GM19372 (cell line): ENCODE measurements around the gene CENPP.

Source experiments
- ATAC-seq: cut with Tn5 transposase; IDR thresholded peaks from one replicate; pipeline ENCODE4 v1.9.1; 2021; ENCODE audit warnings: mild to moderate bottlenecking, low read depth, moderate library complexity; ENCODE audit not compliant: unreplicated experiment

The CENPP gene

DNA sequence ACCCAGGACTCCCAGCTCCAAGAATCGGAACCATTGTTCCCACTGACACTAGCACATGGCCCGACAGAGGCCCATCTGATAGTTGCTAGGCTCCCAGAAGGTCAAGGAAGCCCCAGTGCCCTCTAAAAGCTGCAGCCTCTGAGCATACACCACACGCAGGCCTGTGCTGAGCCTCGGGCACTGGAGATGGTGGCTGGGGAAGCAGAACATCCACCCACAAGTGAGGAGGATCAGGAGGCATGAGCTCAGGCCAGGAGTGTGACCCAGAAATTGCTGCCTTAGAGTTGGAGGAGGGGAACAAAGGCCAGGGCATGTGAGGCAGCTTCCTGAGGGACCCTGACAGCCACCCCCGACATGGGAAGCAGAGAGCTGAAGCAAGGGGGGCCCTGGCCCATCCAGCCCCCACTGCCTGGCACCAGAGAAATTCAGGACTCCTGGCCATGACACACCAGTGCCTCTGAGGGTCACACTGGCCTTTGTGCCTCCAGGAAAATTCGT lies 322.8 kb downstream of the CENPP start:
- ATAC-seq = no peak

DNA sequence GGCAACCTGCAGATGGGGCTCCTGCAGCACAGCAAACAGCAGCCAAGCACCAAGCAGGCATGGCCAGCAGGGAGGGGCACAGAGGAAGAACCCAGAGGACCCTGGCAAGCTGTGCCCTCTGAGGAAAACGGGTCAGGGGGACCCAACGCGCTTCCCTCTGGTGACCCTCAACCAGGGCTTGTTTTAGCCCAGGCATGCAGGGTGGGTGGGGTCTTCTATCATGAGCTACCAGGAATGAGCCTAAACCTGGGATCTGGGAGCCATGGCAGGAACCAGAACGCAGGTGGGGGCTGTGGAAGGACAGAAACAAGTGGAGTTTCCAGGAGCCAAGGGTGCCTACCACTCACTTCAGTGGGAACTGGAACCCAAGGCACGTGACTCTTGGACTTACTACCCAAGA lies 323.3 kb downstream of the CENPP start:
- ATAC-seq = no peak

DNA sequence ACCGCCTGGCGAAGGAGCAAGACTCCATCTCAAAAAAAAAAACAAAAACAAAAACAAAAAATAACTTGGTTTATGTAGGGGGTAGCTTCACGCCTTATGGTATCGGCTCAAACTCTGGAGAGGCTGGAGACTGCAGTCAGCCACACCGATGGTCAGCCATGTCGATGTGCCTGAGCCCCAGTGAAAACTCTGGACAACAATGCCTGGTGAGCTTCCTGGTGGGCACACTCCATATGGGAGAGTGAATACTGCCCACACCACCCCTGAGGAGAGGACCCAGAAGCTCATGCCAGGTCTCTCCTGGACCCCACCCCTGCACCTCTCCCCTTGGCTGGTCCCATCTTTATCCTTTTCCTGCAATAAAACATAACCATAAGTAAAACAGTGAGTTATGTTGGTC lies 324.5 kb downstream of the CENPP start:
- ATAC-seq = no peak

DNA sequence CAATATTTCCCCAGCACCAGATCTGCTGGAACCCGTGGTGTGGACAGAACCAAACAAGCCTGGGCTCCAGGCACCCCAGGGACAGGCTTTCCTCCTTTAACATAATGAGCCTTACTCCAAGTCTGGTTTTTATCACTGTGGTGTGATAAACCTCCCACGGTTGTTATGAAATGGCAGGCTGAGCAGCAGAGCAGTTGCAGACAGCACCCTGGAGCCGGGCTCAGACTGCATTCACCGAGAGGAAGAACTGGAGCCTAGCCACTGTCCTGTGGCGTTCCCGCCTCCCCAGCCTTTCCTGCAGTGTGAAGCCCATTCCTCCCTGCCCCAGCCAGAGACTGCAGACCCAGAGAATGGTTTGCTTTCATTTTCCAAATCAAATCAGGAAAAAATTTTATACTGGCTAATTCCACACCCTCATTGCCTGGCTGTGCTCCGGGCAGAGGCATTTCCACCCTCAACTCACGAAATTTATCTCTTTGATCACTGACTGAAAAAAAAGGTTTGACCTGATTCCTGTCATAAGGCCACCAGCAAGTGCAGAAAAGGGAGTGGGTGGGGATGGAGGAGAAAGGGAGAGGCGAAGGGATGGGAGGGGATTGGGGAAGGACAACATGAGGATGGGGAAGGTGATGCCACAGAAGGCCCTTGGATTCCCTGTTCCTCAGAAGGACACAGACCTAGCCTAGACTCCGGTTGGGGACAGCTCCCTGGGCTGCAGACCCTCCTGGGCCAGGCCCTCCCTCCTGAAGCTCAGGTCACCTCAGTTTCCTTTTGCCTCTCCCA lies 325.3 kb downstream of the CENPP start:
- no peak for ATAC-seq

DNA sequence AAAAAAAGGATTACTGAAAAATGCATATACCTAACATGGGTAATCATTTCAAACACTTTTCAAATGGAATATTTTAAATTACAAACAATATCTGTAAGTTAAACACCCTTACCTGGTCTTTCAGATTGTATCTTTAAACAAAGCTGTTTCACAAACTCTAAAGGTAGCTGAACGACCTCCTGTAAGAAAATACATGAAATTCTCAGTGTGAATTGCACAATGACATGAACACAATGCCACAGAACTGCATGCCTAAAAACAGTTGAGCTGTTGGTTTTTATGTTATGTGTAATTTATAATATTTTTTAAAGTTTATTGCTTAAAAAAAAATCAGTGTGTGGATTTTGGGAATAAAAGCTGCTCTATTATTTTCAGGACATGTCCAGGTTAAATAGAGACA lies 326.7 kb downstream of the CENPP start:
- no peak for ATAC-seq

DNA sequence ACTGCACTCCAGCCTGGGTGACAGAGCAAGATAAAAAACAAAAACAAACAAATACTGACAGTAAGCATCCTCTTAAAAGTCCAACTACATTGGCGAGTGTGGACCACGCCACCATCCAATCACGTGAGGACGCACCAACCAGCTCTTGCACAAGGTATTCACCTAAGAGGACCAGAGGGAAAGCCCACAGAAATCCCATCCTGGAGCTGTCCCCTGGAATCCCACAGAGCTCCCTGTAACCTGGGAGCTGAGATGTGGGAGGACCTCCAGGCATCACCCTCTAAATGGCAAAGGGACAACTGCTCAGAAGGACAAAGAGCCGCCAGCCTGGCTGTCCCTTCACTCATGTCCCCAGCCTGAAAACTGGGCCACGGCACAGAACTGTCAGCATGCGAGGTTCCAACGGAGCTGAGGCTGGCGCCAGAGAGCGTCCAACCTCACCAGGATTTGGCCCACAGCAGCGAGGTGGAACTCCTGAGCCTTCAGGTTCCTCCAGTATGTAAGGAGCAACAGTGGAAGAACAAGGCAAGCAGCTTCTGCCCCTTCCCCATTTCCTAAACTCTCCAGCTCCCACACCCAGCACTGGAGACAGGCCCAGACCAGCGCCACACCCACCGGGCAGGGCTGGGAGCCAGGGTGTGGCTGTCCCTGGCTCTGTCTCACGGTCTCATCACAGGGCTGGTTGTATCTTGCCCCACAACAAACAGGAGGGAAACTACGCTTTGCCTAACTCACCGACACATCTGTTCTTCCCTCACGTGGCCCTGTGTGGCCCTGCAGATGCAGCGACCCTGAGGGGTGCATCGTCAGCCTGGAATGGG lies 328.9 kb downstream of the CENPP start:
- ATAC-seq = no peak

DNA sequence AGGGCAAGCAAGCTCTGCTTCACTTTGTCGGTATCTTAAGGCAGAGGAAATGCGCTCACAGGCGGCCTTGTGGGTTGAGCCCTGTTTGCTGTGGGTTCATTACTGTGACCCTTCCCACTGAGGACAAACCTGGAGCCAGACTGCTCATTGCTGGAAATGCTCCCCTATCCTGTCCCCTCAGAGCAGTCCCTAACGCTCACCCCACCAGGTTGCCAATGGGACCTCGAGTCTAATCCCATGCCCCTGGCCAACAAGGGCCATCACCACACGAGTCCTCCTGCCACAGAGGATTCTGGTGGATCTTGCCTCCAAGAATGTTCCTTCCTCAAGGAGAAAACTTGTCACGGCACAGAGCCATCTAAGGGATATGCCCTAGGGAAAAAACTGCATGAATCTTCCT lies 329.6 kb downstream of the CENPP start:
- no peak for ATAC-seq

DNA sequence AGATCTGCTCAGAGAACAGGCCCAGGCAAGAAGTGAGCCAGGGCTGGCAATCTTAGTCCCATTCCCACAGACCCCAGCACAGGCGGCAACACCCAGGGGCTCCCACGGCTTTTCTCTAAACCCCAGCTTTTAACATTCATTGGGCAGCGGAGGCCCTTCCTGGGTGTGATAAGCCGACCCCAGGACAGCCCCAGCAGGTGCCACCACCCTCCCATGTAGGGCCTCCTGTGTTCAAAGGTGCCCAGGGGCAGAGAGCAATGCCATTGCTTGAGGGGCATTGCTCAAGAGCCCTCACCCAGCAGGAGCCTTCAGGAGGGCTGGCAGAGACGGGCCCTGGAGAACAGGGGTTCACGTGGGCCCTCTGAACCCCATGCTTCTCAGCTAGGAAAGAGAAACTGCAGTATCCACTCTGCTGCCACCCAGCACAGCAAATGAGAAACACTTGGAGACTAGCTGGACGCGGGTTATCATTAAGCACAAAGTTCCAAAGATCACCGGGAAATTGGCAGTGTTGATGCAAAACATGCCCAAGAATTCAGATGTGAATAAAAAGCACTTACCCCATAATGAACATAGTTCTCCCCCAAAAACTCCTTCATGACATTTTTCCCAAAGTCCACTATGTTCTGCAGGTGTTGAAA lies 330.3 kb downstream of the CENPP start:
- no peak for ATAC-seq

DNA sequence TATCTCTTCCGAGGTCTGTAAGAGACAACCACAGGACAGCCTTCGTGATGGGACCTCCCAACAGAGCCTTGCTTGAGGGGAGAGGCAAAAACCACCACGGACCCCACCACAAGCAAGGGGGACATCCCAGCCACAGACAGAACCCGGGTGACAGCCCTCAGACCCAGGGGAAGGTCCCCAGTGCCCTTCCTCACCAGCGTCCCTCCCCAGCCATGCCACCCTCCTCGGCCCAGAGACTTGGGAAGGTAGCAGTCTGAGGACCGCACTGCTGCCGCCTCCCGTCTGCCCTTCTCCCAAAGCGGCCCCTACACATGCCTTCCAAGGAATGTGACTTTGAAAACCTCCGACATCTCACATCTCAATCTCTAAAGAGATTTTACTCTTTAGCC lies 330.8 kb downstream of the CENPP start:
- ATAC-seq = no peak

DNA sequence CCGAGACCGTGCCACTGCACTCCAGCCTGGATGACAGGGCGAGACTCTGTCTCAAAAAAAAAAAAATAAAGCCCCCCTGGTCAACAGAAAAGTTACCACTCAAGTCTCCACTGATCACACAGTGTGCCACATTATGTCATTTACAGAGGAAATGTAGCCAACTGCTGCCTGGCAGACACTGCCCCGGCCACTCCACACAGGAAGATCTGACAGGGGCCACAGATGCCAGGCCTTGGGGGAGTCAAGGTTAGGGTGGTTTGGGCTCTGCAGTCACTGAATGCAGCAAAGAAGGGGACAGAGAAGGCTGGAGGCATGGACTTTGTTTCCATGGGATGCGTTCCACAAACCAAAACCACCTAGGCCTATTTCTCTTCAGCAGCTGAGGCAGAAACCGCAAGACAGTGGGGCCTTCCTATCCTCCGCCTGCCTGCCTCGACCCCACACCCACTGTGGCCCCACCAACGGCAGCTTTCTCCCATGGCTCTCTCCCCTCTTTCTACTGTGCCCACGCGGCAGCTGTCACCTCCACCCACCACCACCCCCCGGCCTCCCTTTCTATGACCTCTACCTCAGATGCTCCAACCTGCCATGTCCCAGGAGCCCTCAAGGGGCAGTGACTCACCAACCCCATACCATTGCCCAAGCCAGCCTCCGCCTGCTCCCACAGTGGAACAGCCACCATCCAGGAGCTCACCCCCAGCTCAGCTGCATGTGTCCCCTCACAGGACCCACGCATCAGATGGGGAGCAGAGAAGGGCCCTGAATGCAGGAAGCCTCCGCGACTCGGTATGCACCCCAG lies 331.7 kb downstream of the CENPP start:
- ATAC-seq = no peak

DNA sequence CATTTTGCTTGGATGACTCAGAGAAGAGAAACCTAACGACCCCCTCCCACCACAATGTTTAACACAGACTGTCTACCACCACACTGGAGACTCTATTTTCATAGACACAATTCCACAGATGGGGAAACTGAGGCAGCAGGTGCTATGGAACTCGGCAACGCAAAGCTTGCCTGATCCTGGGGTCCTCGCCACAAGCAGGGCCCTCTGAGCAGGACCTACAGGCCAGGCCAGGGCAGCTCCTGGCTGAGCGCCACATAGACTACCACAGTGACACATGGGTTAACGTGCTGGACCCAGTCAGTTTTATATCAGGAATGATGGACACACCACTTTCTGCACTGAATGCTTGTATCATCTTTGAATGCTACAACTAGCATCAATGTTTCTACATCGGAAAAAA lies 332.4 kb downstream of the CENPP start:
- no peak for ATAC-seq

DNA sequence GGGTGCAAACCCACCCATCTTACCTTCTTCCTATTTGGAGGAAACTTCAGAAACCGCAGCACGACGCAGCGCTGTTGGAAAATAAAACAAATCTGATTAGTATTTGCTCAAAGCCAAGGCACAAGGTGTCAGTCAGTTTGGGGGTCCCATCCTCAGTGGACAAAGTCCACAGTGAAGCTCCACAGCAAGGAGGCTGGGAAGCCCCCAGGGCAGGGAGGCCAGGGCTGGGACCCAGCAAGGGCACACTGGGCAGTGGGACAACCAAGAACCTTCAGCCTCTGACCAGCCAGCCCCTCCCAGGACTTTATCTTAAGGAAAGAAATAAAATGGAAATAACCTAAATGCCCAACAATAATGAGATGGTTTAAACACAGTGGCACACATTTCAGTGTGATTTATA lies 332.9 kb downstream of the CENPP start:
- no peak for ATAC-seq

DNA sequence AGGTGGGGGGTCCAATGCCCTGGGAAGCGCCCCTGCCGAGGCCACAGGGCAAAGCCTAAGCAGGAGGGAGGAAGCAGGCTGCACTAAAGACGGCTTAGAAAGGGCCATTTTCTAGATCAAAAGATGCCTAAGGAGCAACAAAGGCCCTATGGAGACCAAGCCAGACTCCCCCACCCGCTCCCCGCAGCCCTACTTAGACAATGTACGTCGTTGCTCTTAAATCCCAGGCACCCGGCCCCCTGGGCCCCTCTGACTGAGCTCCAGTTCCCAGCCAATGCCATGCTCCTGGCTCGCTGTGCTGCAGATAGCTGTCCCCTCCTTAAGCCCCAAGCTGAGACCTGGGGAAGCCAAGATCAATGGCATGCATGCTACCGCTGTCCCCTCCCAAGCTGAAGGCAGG lies 333.8 kb downstream of the CENPP start:
- no peak for ATAC-seq

DNA sequence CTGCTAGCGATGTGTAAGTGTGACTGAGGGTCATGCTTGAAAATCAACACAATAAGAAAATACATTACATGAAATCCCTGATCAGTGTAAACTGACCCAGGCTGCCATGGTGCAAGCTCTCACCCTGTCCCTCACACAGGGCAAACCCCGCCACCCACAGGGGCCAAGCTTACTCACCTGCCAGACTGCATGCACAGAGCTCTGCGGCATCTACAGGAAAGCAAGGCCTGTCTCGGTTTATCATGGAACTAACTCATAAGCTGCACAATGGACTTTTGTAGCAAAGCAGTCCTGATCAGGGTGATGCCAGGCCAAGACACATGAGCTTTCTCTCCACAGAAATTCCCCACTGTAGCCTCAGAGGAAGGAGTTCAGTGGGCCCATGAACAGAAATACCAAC lies 334.5 kb downstream of the CENPP start:
- no peak for ATAC-seq

DNA sequence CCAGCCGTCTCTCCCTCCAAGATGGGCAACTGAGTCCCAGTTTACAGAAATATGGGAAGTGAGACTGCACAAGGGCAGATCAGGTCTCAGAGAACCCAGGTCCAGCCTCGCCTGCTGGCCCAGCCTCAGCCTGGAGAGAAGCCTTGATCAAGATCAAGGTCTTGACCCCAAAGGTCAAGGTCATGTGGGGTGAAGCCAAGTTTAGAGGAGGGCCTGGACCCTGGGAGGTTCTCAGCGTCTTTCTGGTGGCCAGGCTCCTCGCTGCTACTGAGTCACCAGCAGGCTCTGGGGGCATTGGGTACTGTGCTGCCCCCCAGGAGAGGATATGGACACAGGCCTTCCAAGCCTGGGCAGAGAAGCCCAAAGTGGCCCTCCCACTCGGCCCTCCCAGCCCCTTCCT lies 335.4 kb downstream of the CENPP start:
- ATAC-seq = no peak

DNA sequence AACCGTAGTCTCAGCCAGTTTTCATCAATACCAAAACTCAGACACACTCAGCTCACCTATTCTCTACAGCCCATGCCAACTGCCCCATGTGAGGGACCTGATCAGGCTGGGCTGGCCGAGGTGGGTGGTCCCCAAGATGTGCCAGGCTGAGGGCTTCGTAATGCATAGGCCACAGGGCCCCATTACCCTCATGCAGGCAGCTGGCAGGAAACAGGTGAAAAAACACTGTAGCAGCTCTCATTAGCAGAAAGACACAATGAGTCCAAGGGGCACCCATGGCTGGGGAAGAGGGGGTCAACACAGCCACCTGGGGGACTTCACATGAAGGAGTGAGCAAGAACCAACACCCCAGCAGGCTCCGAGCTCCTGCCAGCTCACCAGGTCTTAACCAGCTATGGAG lies 336.0 kb downstream of the CENPP start:
- no peak for ATAC-seq

DNA sequence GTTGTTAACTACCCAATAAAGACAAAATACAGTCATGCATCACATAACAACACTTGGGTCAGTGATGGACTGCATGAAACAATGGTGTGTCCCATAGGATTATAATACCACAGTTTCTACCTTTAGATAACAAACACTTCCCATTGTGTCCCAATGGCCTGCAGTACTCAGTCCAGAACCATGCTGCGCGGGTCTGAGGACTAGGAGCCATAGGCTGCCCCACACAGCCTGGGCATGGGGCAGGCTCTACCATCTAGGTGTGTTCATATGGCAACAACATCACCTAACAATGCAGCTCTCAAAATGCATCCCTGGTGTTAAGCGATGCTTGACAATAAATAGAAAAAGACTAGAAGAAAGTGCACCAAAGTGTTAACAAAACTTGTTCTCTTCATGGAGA lies 337.4 kb downstream of the CENPP start:
- ATAC-seq = no peak

DNA sequence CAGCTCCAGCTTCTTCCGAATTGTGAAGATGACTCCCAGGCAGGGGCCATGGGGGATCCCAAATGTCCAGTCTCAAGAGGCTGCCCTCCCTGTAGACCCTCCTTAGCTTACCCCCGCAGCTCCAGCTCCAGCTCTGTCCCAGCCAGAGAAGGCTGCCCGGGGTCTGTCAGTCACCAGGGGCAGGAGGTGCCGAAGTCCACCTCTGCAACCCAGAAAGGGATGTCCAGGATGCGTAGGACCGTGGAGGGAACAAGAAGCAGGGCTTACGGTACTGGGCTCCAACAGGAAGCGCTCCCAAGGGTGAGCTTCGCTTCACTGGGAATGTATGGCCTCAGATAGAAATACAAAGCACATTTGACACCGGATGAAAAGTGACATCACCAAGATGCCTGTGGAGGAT lies 338.2 kb downstream of the CENPP start:
- no peak for ATAC-seq

DNA sequence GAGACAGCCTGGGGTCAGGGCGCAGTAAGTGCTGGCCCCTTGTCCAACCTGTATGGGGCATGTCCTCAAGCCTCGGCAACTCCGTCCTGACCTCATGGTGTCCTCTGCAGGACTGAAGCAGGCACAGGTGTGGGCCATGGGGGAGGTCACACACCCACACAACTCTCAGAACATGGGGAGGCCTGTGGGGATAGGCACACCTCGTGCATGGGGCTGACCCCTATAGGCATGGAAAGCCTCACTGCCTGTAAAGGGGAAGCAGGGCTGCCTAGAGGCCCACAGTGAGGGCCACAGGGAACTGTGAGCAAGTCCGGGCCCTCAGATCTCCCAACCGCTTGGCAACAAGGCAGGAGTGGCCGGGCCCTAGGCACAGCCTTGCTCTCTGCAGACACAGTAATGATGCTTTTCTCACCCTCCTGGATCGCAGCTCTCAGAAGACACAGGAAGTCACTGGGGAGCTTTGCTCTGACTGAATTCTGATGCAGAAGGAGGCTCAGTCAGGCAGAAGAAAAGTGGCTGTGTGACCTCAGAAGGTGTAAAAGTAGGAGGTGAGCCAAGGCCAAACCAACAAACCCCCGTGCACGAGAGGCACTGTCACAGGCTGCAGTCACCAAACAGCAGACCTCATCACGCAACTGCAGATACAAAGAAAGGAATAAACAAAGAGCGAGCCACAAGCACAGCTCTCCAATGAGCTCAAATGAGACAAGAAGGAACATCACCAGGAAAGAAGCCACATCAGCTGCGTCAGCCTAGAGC lies 338.8 kb downstream of the CENPP start:
- ATAC-seq = no peak

DNA sequence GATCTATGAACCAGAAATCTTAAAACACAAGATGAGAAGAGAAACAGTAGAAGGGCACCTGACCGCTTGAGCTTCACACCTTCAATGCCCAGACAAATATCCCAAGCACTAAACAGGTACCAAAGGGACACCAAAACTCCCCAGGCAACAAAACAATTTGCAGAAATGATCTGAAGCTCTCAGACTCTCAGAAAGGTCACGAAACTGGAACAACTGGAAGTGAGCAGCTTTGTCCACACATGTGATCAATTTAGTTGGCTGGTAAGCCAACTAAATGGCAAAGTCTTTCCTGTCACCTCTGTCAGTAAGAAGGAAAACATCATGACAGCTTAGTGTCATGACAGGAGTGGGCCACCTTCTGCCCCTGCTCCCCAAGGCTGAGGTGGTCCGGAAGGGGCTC lies 340.1 kb downstream of the CENPP start:
- no peak for ATAC-seq
